SK-N-SH treated with all-trans-retinoic acid at 6 μM for 48 hours (cell line): Measurements from ENCODE around the gene KIAA0825.

Experiments used
- ATAC-seq: fragments of 200-7000 bp; cut with Tn5 transposase; 3 replicates; pipeline ENCODE4 v1.9.1; 2020; ENCODE audit warnings: mild to moderate bottlenecking, moderate library complexity
- BACH2 ChIP-seq: fragments of 250-450 bp; sonication (Bioruptor Pico); IDR thresholded peaks from 2 replicates; pipeline ENCODE4 v1.9.0; 2021; ENCODE audit warnings: mild to moderate bottlenecking, borderline replicate concordance
- CSDC2 ChIP-seq: fragments of 250-450 bp; sonication (Bioruptor Pico); IDR thresholded peaks from 2 replicates; pipeline ENCODE4 v1.5.0; 2020; ENCODE audit warnings: mild to moderate bottlenecking, moderate library complexity
- ESRRG ChIP-seq: fragments of 250-450 bp; sonication (Bioruptor Pico); IDR thresholded peaks from 2 replicates; pipeline ENCODE4 v1.6.1; 2021; ENCODE audit warnings: mild to moderate bottlenecking
- GLIS3 ChIP-seq: fragments of 250-450 bp; sonication (Bioruptor Pico); IDR thresholded peaks from 2 replicates; pipeline ENCODE4 v1.5.0; 2020; ENCODE audit warnings: mild to moderate bottlenecking, moderate library complexity
- ISL1 ChIP-seq: fragments of 250-450 bp; sonication (Bioruptor Pico); IDR thresholded peaks from 2 replicates; pipeline ENCODE4 v2.1.2; 2022; ENCODE audit warnings: mild to moderate bottlenecking, moderate library complexity
- OSR1 ChIP-seq: fragments of 250-450 bp; sonication (Bioruptor Pico); IDR thresholded peaks from 2 replicates; pipeline ENCODE4 v1.8.0; 2022; ENCODE audit warnings: moderate library complexity, mild to moderate bottlenecking, inconsistent platforms
- PPARA ChIP-seq: fragments of 250-450 bp; sonication (Bioruptor Pico); IDR thresholded peaks from 2 replicates; pipeline ENCODE4 v1.5.0; 2020; ENCODE audit warnings: mild to moderate bottlenecking, borderline replicate concordance
- RARB ChIP-seq: fragments of 250-450 bp; sonication (Bioruptor Pico); IDR thresholded peaks from 2 replicates; pipeline ENCODE4 v1.8.0; 2021; ENCODE audit warnings: mild to moderate bottlenecking, moderate library complexity
- SNAI2 ChIP-seq: fragments of 250-450 bp; sonication (Bioruptor Pico); IDR thresholded peaks from 2 replicates; pipeline ENCODE4 v1.5.0; 2020; ENCODE audit warnings: mild to moderate bottlenecking, moderate library complexity
- TCF4 ChIP-seq: fragments of 250-450 bp; sonication (Bioruptor Pico); IDR thresholded peaks from 2 replicates; pipeline ENCODE4 v1.8.0; 2021; ENCODE audit warnings: mild to moderate bottlenecking, moderate library complexity, borderline replicate concordance
- ZC3H10 ChIP-seq: fragments of 250-450 bp; sonication (Bioruptor Pico); IDR thresholded peaks from 2 replicates; pipeline ENCODE4 v1.5.1; 2021; ENCODE audit warnings: mild to moderate bottlenecking, moderate library complexity
- ZFP30 ChIP-seq: fragments of 450-650 bp; formaldehyde crosslinking; IDR thresholded peaks from 2 replicates; pipeline ENCODE4 v1.5.0; 2022; ENCODE audit warnings: mild to moderate bottlenecking, moderate library complexity
- ZNF565 ChIP-seq: fragments of 450-650 bp; formaldehyde crosslinking; conservative IDR thresholded peaks from 2 replicates; pipeline ENCODE4 v1.5.0; 2020; ENCODE audit warnings: low read depth, mild to moderate bottlenecking, moderate library complexity
- ZNF70 ChIP-seq: fragments of 450-650 bp; formaldehyde crosslinking; IDR thresholded peaks from 2 replicates; pipeline ENCODE4 v1.5.0; 2020; ENCODE audit warnings: mild to moderate bottlenecking, moderate library complexity
- ZNF8 ChIP-seq: fragments of 450-650 bp; formaldehyde crosslinking; IDR thresholded peaks from 2 replicates; pipeline ENCODE4 v1.5.0; 2020; ENCODE audit warnings: mild to moderate bottlenecking, moderate library complexity
- TF ChIP-seq, protein P1 (sequence below): fragments of 250-450 bp; sonication (Bioruptor Pico); IDR thresholded peaks from 2 replicates; pipeline ENCODE4 v1.8.0; 2021; ENCODE audit warnings: low read depth, mild to moderate bottlenecking, moderate library complexity, borderline replicate concordance
- TF ChIP-seq, protein P2 (sequence below): fragments of 250-450 bp; sonication (Bioruptor Pico); IDR thresholded peaks from 2 replicates; pipeline ENCODE4 v1.5.1; 2020; ENCODE audit warnings: low read depth, mild to moderate bottlenecking, moderate library complexity
- TF ChIP-seq, protein P3 (sequence below): fragments of 250-450 bp; sonication (Bioruptor Pico); IDR thresholded peaks from 2 replicates; pipeline ENCODE4 v1.8.0; 2020; ENCODE audit warnings: mild to moderate bottlenecking, moderate library complexity, borderline replicate concordance

Gene KIAA0825

GRCh38 chr5:94431696-94432095 is 186.7 kb downstream of the KIAA0825 start (continued):
- TF ChIP-seq PPARA: no peak

GRCh38 chr5:94429566-94429965 is 188.8 kb downstream of the KIAA0825 start:
- no peak for TF ChIP-seq ESRRG (CRISPR knock-in tag)
- TF ChIP-seq PPARA: no peak
- TF ChIP-seq ZC3H10 (CRISPR knock-in tag): no peak
- TF ChIP-seq ZNF565 (CRISPR knock-in tag): no peak
- TF ChIP-seq CSDC2 (CRISPR knock-in tag): no peak
- TF ChIP-seq, protein P1, sequence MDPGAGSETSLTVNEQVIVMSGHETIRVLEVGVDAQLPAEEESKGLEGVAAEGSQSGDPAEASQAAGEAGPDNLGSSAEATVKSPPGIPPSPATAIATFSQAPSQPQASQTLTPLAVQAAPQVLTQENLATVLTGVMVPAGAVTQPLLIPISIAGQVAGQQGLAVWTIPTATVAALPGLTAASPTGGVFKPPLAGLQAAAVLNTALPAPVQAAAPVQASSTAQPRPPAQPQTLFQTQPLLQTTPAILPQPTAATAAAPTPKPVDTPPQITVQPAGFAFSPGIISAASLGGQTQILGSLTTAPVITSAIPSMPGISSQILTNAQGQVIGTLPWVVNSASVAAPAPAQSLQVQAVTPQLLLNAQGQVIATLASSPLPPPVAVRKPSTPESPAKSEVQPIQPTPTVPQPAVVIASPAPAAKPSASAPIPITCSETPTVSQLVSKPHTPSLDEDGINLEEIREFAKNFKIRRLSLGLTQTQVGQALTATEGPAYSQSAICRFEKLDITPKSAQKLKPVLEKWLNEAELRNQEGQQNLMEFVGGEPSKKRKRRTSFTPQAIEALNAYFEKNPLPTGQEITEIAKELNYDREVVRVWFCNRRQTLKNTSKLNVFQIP: no peak
- TF ChIP-seq SNAI2 (CRISPR knock-in tag): no peak
- no peak for TF ChIP-seq ZFP30 (CRISPR knock-in tag)
- TF ChIP-seq RARB: no peak
- TF ChIP-seq, protein P2, sequence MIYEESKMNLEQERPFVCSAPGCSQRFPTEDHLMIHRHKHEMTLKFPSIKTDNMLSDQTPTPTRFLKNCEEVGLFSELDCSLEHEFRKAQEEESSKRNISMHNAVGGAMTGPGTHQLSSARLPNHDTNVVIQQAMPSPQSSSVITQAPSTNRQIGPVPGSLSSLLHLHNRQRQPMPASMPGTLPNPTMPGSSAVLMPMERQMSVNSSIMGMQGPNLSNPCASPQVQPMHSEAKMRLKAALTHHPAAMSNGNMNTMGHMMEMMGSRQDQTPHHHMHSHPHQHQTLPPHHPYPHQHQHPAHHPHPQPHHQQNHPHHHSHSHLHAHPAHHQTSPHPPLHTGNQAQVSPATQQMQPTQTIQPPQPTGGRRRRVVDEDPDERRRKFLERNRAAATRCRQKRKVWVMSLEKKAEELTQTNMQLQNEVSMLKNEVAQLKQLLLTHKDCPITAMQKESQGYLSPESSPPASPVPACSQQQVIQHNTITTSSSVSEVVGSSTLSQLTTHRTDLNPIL: no peak
- TF ChIP-seq ZNF8 (CRISPR knock-in tag): no peak
- no peak for ATAC-seq

DNA sequence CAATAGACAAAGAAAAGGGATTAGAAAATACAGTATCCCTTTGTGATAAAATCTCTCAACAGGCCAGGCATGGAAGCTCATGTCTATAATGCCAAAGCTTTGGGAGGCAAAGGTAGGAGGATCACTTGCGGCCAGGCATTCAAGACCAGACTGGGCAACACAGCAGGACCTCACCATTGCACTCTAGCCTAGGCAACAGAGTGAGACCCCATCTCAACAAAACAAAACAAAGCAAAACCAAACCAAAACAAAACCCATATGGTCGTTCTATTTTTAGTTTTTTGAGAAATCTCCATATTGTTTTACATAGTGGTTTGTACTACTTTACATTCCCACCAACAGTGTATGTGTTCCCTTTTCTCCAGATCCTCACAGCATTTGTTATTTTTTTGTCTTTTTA is 193.0 kb downstream of the KIAA0825 start:
- ATAC-seq: no peak
- TF ChIP-seq OSR1 (no peak), GLIS3 (no peak), ZNF70 (CRISPR knock-in tag) (no peak), ZNF8 (CRISPR knock-in tag) (no peak), ZNF565 (CRISPR knock-in tag) (no peak)
- TF ChIP-seq, protein P3, sequence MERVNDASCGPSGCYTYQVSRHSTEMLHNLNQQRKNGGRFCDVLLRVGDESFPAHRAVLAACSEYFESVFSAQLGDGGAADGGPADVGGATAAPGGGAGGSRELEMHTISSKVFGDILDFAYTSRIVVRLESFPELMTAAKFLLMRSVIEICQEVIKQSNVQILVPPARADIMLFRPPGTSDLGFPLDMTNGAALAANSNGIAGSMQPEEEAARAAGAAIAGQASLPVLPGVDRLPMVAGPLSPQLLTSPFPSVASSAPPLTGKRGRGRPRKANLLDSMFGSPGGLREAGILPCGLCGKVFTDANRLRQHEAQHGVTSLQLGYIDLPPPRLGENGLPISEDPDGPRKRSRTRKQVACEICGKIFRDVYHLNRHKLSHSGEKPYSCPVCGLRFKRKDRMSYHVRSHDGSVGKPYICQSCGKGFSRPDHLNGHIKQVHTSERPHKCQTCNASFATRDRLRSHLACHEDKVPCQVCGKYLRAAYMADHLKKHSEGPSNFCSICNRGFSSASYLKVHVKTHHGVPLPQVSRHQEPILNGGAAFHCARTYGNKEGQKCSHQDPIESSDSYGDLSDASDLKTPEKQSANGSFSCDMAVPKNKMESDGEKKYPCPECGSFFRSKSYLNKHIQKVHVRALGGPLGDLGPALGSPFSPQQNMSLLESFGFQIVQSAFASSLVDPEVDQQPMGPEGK (CRISPR knock-in tag): no peak
- TF ChIP-seq, protein P2: no peak
- TF ChIP-seq, protein P1: no peak

GRCh38 chr5:94423411-94423810 is 195.0 kb downstream of the KIAA0825 start:
- TF ChIP-seq ZC3H10 (CRISPR knock-in tag): no peak
- TF ChIP-seq ISL1 (CRISPR knock-in tag): no peak
- no peak for ATAC-seq

DNA sequence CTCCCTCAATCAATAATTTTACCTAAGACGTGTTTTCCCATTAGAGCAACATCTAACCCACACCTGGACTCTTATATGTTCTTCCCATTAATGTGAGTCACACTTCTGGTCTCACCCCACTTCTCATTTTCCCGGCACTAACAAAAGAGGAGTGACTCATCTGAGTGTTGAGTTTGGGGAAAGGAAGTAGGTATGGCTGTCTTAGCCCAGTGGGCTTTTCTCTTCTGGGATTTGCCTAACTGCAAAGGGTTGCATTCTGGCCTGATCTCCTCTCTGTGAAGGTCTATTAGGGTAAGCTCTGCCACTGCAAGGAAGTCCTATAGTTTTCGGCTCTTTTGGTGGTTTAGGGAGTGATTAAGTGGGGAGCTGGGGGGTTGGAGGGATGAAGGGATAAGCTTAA is 195.6 kb downstream of the KIAA0825 start:
- no peak for ATAC-seq
- no peak for TF ChIP-seq SNAI2 (CRISPR knock-in tag)
- TF ChIP-seq RARB: no peak
- TF ChIP-seq ZNF565 (CRISPR knock-in tag): no peak
- TF ChIP-seq ISL1 (CRISPR knock-in tag): no peak
- no peak for TF ChIP-seq PPARA
- no peak for TF ChIP-seq ZNF8 (CRISPR knock-in tag)
- no peak for TF ChIP-seq TCF4

GRCh38 chr5:94420885-94421284 is 197.5 kb downstream of the KIAA0825 start:
- ATAC-seq: no peak
- no peak for TF ChIP-seq BACH2 (CRISPR knock-in tag)
- no peak for TF ChIP-seq ZNF70 (CRISPR knock-in tag)
- no peak for TF ChIP-seq ZNF565 (CRISPR knock-in tag)
- no peak for TF ChIP-seq ZC3H10 (CRISPR knock-in tag)
- TF ChIP-seq ZFP30 (CRISPR knock-in tag): no peak
- no peak for TF ChIP-seq RARB
